Measurements from ENCODE around the gene IGLL1.

DNA sequence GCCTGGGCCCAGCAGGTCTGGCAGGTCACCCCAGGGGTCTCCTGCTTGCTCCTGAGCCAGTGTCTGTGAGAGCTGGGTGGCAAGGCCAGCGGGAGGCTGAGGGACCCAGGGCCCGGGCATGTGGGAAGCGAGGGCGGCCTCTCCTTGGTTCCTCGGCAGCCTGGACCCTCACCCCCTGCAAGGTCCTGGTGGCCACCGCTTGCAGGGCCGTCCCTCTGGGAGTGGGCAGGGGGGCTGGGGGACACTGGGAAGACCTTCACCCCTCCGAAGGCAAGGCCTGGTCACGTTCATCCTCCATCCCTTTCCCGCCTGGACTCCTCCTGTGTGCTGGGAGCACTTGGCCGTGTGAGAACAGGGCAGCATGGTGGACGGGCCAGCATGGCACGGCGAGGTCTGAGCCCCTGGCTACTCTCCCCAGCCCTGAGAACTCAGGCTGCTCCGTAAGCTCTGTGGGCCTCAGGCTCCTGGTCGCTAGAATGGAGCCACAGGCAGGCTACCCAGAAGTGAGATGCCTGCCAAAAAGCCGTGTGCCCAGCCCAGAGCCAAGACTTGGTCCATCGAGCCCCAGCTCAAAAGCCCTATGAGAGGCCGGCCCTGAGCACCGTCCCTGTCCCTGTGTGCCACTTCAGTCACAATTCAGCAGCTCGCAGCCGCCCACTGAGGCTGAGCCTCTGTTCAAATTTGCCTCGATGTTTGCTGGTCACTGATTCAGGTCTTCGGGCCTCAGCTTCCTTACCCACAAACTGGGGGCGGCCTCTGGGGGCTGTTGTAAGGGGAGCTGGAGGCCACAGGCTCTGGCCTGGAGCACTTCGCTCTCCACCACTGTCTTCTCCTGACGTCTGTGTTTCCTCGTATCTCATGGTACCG lies 45.0 kb downstream of the IGLL1 start:
- TF ChIP-seq, protein P1, sequence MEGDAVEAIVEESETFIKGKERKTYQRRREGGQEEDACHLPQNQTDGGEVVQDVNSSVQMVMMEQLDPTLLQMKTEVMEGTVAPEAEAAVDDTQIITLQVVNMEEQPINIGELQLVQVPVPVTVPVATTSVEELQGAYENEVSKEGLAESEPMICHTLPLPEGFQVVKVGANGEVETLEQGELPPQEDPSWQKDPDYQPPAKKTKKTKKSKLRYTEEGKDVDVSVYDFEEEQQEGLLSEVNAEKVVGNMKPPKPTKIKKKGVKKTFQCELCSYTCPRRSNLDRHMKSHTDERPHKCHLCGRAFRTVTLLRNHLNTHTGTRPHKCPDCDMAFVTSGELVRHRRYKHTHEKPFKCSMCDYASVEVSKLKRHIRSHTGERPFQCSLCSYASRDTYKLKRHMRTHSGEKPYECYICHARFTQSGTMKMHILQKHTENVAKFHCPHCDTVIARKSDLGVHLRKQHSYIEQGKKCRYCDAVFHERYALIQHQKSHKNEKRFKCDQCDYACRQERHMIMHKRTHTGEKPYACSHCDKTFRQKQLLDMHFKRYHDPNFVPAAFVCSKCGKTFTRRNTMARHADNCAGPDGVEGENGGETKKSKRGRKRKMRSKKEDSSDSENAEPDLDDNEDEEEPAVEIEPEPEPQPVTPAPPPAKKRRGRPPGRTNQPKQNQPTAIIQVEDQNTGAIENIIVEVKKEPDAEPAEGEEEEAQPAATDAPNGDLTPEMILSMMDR (IDR thresholded peaks at IDR 0.05): no peak
- TF ChIP-seq POLR2A (IDR thresholded peaks at IDR 0.05): no peak
